MG63 (cell line): ENCODE results near the gene TEX261. TPM values are rescaled to one million over a fixed set of nuclear protein-coding genes. Genes with fewer than 3 reads are reported as not detected.

Experiments
- DNase-seq: peaks from one replicate; pipeline ENCODE4 v3.0.0-alpha.2; 2020
- H3K27me3 ChIP-seq: fragments of 250-450 bp; sonication (Bioruptor Pico); 2 replicates; pipeline ENCODE4 v1.5.1; 2020; ENCODE audit warnings: mild to moderate bottlenecking, moderate library complexity
- H3K36me3 ChIP-seq: fragments of 250-450 bp; sonication (Bioruptor Pico); 2 replicates; pipeline ENCODE4 v1.5.1; 2020; ENCODE audit warnings: mild to moderate bottlenecking, moderate library complexity
- H3K4me3 ChIP-seq: fragments of 250-450 bp; sonication (Bioruptor Pico); 2 replicates; pipeline ENCODE4 v1.5.1; 2020; ENCODE audit warnings: mild to moderate bottlenecking, moderate library complexity
- H3K9me3 ChIP-seq: fragments of 250-450 bp; sonication (Bioruptor Pico); 2 replicates; pipeline ENCODE4 v1.5.1; 2020; ENCODE audit warnings: mild to moderate bottlenecking, moderate library complexity
- total RNA-seq: library from RNA; depleted of rRNA; stranded (reverse); fragments of >200 nt; shearing (Covaris generic); gene quantifications from 2 replicates; pipeline ENCODE4 v1.2.3, GENCODE V29; 2014; ENCODE audit warnings: low replicate concordance

Gene TEX261
- total RNA-seq, 1 experiment from 2014 or later = 78.4 TPM

DNA sequence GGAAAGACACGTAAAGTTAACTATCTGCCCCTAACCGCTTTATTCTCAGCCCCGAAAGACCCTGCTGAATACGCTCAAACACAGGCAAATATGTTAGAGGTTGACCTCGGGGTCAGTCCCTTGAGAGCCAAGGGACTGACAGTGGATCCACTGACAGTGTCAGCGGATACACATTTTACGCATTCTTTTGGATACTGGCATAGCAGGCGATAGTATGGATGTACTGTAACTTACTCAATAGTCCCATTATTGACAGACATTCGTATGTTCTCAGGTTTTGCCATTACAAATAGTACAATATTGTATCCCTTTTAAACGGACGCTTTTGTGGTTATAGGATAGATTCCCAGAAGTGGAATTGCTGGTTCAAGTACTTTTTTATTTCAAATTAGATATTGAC is 45.6 kb downstream of the TEX261 start:
- Histone ChIP-seq H3K9me3 (no peaks in the 10 kb centered on the region), H3K36me3 (no peaks in the 10 kb centered on the region), H3K27me3 (peaks cover 6% of the 10 kb centered on the region), H3K4me3 (no peak overlapping the region)
- no peak for DNase-seq

DNA sequence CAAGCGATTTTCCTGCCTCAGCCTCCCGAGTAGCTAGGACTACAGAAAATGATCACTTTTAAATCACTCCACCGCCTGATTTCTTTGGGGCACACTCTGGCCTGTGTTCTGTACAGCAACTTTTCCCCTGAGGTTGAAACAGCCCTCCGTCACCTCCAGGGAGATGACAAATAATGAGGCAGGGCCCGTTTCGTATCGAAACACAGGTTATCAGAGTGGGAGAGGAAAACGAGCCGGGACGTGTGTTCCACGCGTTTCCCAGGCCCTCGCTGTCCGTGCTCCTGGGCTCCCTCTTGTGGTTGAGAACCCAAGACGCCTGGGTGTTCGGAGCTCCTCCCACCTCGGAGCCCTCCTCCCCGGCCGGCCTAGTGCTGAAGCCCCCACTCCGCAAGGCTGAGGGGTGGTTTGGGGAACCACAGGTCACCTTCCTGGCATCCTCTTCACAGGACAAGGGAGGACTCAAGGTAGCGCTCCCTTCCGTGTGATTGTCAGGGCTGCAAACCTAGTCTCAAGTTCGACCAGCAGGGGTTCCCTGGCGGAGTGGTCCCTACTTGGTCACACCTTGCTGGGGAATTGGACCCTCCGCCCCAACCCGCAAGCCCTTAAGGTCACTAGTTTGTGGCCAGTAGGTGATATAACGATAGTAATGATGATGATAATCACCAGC is 46.2 kb downstream of the TEX261 start:
- Histone ChIP-seq H3K36me3 (no peaks in the 10 kb centered on the region), H3K4me3 (peak overlapping the region; percentile 29), H3K27me3 (peaks cover 3% of the 10 kb centered on the region; the same call in 1 of the 2 replicates), H3K9me3 (no peaks in the 10 kb centered on the region)
- peak; percentile 71 for DNase-seq

DNA sequence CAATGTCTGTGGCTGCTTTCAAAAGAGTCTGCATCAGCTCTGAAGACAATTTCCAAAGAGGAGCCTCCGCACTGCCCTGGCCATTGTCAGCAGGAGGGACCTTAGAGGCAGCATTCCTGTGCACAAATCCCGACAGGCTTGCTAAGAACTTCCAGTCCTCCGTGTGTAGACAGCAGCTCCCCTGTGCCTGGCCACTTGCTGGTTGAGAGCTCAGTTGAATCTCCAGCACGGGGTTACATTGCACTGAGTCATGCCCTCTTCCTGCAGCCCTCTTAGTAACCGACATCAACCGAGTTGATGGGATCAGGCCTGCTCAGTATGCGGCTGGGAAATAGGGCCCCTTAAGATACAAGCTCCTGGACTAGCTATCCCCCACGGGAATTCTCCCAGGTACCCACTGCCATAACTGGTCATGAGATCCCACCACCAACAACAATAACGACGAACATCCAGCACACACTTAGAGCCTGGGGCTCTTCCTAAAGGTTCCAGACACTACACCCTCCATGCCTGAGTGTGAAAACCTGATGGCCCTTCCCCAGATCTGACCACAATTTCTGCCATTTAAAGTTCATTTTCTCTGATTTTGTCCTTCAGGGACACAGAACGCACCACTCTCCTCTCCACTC is 47.0 kb downstream of the TEX261 start:
- no peaks in the 10 kb centered on the region for H3K27me3 ChIP-seq
- H3K4me3 ChIP-seq = peak overlapping the region; percentile 29
- DNase-seq = peak; percentile 36
- no peaks in the 10 kb centered on the region for H3K9me3 ChIP-seq
- no peaks in the 10 kb centered on the region for H3K36me3 ChIP-seq

DNA sequence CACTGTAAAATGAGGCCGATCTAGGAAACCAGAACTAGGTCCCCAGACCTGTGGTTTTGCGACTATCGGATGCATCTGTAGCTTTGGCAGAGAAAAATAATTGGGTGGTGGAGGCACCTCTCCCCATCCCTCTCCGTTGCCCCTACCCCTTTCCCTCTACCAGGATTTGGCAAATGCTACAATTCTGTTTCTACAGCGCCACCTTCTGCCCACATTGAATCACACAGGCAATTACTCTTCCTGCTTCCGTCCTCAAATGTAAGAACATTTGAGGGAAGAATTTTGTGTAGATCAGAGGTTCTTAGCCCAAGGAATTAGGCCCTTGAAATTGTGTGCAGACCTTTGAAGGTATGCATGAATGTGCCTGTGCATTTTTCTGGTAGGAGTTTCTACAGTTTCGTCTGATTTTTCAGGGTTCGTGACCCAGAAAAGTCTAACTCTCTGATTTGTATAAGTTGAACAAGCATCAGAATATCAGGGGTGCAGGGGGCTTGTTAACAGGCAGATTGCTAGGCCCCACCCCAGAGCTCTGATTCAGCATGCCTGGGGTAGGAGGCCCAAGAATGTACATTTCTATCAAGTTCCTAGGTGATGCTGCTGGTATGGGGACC is 47.7 kb downstream of the TEX261 start:
- Histone ChIP-seq H3K4me3 (no peak overlapping the region), H3K36me3 (no peaks in the 10 kb centered on the region), H3K27me3 (no peaks in the 10 kb centered on the region), H3K9me3 (no peaks in the 10 kb centered on the region)
- peak; percentile 13 for DNase-seq

DNA sequence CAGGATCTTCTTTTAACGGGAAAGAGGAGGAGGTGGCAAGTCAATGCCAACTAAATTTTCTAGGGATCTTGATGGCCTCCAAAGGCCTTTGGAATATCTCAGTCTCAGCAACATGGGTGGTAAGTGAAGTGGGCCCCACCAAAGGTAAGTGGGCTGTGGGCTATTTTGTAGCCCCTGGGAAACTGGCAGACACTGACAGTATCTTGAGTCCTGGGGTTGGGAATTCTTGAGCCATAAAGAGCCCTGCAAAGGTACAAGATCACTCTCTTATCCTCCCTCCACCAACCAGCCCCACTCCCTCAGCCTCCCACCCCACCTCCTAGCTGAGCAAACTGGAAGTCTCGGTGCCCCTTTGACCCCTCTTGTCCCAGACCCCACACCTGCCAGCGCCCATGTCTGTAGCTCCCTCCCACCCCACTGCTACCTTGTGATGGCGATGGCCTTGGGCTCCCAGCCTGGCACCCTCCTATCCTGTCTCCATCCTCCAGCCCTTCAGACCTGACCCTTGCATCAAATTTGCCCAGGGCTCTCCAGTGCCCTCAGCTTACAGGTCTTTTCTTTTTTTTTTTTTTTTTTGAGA is 50.5 kb downstream of the TEX261 start:
- H3K4me3 ChIP-seq = no peak overlapping the region
- no peaks in the 10 kb centered on the region for H3K9me3 ChIP-seq
- no peak for DNase-seq
- no peaks in the 10 kb centered on the region for H3K36me3 ChIP-seq
- H3K27me3 ChIP-seq = no peaks in the 10 kb centered on the region

DNA sequence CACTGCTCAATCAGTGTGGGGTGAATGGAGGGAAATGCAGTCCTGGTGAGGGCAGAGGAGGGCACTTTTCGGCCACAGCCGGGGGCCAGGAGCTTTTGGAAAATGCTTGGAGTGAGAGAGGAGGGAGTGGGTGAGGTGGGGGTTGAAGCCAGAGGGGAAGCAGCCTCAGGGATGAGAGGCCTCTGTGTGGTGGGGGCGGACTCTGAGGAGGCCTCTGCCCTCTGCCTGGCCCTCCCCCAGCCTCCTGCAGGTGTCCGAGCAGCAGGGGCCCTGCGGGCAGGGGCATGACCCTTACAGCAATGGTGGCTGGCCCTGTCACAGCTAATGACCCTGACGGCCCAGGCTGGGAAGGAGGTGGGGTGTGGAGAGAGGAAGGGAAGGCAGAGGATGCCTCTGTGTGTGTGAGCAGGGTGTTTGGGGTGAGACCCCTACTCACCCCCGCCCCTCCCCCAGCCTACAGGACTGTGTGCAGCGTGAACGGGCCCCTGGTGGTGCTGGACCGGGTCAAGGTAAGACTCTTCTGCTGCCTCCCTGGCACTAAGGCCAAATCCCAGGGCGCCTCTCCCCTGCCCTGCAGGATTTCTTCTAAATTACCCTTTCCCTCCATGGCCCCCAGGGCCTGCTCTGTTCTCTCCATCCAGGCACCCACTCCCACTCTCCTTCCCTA is 51.3 kb downstream of the TEX261 start:
- H3K36me3 ChIP-seq = no peaks in the 10 kb centered on the region
- no peaks in the 10 kb centered on the region for H3K27me3 ChIP-seq
- no peak for DNase-seq
- no peaks in the 10 kb centered on the region for H3K9me3 ChIP-seq
- H3K4me3 ChIP-seq = no peak overlapping the region

DNA sequence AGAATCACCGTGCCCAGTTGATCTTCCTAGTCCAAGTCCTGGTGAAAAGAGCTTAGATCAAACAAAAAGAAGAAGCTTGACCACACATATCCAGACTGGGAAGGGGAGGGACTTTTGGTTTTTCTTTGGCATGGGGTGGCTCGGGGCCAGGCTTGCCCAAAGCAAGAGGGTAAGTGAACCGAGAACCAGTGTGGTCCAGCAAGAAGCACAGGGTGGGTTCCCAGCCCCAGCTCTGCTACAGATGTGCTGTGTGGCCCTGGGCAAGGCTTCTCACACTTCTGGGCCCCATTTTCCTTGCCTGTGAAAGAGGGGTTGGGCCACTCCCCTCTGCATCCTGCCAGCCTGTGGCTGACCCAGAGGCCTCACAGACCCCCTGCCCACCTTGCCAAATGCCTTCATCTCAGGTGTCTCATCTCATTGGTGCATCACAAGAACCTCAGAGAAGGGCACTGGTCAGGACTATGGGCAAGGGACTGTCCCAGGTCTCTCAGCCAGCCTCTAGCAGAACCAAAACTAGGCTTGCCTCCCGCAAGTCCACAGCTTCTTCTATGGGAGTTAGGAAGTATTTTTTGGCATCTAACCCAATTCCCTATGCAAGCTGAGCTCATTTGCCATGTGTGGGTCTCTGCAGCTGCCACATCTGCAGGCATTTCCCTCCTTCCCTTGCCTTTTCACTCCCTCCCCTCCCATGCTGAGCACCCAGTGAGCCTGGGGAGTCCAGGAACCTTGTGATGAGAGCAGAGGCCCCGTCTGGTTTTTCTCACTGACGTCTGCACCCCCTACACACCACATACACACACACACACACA is 52.1 kb downstream of the TEX261 start:
- Histone ChIP-seq H3K36me3 (no peaks in the 10 kb centered on the region), H3K27me3 (no peaks in the 10 kb centered on the region), H3K4me3 (no peak overlapping the region), H3K9me3 (no peaks in the 10 kb centered on the region)
- DNase-seq = no peak

DNA sequence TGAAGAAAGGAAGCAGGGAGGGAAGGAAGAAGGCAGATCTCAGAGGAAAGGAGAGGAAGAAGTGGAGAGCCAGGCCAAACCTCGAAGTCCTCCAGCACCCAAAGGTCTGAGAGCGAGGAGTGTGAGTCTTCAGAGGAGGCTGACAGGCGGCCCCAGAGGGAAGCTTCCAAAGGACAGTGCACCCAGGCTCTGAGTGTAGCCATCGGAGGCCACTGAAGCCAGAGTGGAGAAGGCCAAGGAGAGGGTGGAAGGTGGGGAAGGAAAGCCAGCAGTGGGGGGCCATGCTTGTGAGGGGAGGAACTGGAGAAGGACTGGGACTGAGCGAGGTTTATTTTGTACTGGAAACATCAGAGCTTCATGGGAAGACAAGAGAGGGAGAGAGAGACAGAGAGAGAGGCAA is 53.0 kb downstream of the TEX261 start:
- DNase-seq = no peak
- Histone ChIP-seq H3K4me3 (no peak overlapping the region), H3K36me3 (no peaks in the 10 kb centered on the region), H3K9me3 (no peaks in the 10 kb centered on the region), H3K27me3 (no peaks in the 10 kb centered on the region)

DNA sequence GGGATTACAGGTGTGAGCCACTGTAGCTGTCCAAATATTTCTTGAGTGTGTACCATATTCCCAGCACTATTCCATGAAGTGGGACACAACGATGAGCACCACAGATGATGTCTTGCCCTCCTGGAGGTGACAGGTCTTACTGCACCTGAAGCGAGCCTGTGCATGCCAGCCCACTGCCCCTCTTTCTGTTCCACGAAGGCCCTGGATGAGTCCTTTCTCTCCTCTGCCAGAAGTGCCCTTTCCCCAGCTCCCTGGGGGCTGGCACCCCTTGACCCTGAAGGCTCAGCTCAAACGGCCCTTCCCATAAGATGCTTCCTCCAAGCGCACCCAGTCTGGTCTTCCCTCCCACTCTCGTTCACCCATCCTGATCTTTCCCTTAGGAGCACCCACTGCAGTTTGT is 53.5 kb downstream of the TEX261 start:
- Histone ChIP-seq H3K4me3 (no peak overlapping the region), H3K27me3 (no peaks in the 10 kb centered on the region), H3K36me3 (no peaks in the 10 kb centered on the region), H3K9me3 (no peaks in the 10 kb centered on the region)
- no peak for DNase-seq

DNA sequence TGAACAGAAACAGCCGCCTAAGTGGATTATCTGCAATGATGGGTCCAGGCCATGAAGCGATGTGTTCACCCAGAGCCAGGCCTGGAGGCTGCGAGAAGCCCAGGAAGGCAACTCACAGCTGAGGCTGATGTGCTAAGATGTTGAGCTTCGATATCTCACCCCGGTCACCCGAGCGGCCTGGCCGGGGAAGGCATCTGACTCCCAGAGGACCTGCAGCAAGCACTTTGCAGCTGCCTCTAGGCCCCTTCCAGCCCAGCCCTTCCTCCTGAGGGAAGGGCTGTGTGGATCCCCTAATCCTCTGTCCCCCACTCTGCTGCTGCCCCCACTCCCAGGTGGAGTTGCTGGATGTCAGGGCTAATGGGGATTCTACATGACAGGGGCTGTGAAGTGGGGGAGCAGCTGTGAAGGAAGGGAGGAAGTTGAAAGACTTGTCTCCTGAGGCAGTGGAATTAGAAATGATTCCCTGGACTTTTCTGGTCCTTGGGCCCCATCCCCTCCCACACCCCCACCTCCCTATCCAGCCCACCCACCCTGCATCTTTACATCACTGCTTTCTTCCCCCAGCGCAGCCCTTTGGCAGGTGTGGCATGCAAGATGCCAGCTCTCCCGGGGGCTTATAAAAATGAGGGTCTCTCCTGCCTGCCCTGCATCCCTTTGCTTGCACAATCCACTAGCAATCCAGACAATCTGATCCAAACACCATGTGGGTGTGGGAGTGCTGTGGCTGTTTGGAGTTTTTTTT is 54.7 kb downstream of the TEX261 start:
- Histone ChIP-seq H3K4me3 (no peak overlapping the region), H3K36me3 (no peaks in the 10 kb centered on the region), H3K27me3 (no peaks in the 10 kb centered on the region), H3K9me3 (no peaks in the 10 kb centered on the region)
- no peak for DNase-seq

DNA sequence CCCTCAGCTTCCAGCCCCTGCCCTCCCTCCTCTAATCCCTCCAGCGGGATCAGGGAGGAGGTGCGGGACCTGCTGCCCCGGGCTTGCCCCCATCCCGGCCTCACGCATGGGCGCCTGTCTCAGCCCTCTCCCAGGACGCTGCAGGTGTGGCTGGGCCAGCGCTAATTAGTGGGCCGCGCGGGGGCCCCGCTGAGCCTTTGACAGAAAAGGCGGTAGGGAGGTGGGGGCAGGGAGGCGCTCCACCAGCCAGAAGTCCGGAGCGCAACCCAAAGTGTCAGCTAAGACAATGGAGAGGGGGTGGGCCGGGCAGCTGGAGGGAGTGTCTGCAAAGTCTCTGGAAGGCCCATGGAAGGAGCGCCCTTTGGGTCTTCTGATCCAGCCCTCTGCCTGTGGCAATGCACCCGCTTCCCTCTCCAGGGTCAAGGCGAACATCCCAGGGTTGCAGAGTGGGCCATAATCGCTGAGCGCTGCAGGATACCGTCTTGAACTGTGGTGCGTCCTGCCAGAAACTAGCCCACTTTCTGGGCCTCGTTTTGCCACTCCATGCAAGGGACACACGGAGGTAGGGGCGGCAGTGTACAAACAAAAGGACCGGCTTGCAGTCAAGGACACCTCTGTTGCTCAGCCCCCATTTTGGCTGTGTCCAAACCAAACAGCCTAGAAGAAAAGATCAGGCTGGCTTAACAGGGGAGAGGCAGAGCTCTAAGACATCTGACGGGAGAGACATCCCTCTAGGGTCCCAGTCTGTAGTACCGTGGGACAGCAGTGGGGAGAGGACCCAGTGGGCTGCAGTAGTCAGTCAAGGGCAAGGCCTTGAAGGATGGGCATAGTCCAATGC is 55.5 kb downstream of the TEX261 start:
- DNase-seq = no peak
- H3K36me3 ChIP-seq = no peaks in the 10 kb centered on the region

DNA sequence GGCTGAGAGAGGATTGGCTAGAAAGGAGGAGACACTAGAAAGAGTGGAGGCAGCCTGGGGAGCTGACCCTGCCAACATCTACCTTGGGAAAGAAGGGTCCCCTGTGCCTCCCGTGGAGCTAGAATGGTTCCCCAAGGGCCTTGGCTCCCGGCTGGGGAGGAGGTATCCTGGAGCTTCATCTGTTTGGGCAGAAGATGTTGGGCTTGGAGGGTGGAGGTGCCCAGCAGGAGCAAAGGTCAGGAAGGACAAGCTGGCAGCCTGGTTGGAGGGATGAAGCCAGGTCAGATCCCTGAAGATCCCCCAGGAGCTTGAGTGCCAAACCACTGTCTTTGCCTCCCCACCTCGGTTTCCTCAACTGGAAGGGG is 56.1 kb downstream of the TEX261 start:
- H3K4me3 ChIP-seq = no peak overlapping the region
- no peaks in the 10 kb centered on the region for H3K9me3 ChIP-seq
- no peaks in the 10 kb centered on the region for H3K36me3 ChIP-seq
- no peaks in the 10 kb centered on the region for H3K27me3 ChIP-seq
- no peak for DNase-seq

More for the DNA sequence above, 55.5 kb downstream of the TEX261 start:
- Histone ChIP-seq H3K9me3 (no peaks in the 10 kb centered on the region), H3K27me3 (no peaks in the 10 kb centered on the region), H3K4me3 (no peak overlapping the region)

DNA sequence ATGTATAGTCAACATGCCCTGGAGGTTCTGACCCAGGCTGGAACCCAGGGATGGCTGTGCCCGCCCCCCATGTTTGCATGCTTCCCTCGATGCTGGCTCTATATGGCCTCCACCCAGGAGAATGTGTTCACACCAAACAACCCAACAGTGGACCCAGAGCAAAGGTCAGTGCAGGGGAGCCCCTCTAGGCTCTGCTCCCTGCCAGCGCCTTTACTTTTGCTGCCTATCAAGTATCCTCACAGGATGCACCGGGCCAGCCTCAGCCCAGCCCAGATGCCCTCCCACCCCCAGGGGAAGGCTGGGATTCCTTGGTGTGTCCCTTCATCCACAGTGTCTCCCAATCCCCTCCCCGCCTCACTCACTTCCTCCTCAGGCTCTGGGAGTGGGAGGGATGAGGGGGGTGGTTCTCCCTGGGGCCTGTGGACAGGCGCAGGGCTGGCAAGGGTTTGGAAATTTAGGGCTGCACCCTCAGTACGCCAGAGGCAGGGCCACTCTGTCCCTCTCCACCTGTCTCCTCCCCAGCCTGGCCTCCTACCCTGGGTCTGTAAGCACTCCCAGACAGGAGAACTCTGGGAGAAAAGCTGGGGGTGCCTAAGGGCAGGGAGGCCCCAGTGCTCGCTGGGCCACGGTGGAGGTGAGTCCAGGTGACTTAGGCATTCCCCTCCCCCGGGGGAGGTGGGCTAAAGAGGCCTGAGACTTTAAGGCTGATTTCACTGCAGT is 56.6 kb downstream of the TEX261 start:
- H3K36me3 ChIP-seq = no peaks in the 10 kb centered on the region
- H3K27me3 ChIP-seq = no peaks in the 10 kb centered on the region
- no peaks in the 10 kb centered on the region for H3K9me3 ChIP-seq
- DNase-seq = no peak
- H3K4me3 ChIP-seq = no peak overlapping the region

DNA sequence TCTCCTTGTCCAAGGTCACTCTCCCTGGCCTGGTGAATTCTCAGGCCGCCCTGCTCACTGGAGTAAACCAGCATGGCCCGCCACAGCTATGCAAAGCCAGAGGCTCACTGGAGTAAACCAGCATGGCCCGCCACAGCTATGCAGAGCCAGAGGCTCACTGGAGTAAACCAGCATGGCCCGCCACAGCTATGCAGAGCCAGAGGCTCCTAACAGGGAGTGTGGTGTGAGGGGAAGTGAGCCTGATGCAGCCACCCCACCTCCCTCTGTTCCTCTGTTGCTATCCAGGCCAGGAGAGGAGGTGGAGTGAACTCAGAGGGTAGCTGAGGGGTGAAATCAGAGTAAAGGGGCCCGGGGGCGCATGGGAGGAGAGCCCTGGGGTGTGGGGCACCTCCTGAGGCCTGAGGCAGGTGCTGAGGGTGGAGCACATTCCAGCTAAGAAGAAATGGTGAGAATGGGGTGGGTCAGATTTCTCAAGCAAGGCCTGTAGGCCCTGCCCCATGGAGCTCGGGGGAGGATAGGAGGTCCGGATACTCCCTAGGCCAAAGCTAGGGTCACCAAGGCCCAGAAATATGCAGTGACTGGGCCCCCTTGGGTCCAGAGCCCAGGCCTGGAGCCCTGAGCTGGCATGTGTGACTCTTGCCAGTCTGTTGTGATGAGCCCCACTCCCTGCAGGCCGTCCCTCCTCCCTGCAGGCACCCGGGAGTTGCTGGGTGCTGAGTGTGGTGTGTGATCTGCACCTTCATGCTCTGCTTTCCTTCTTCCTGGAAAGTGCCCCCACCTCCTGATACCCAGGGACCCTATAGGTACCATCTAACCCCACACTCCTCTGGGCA is 57.5 kb downstream of the TEX261 start:
- Histone ChIP-seq H3K9me3 (no peaks in the 10 kb centered on the region), H3K4me3 (no peak overlapping the region), H3K27me3 (no peaks in the 10 kb centered on the region), H3K36me3 (no peaks in the 10 kb centered on the region)
- no peak for DNase-seq
